Esophagus squamous epithelium (tissue), 5 donors: Measurements from ENCODE around the gene DAD1. TPM values are rescaled to one million over a fixed set of nuclear protein-coding genes. Genes with fewer than 3 reads are reported as not detected.

Experiments used
- DNase-seq: peaks from one replicate; lab custom pipeline; 2025; lab: John Stamatoyannopoulos, UW
- H3K27ac ChIP-seq, 4 donors: fragments of 200-600 bp; sonication (generic); one replicate each; pipeline ENCODE4 v1.5.1; 2016 to 2019; ENCODE audit warnings: mild to moderate bottlenecking in 1 of 4
- H3K27me3 ChIP-seq, 4 donors: fragments of 200-600 bp; sonication (generic); 1 replicate in 3 of 4; 2 replicates in 1 of 4; pipeline versions ENCODE4 v1.5.1 to v1.6.0; 2017 to 2021; ENCODE audit warnings: antibody characterized with exemption in 1 of 4
- H3K36me3 ChIP-seq, 3 donors: fragments of 200-600 bp; sonication (generic); one replicate each; pipeline ENCODE4 v1.5.1; 2016 to 2019
- H3K4me1 ChIP-seq, 3 donors: fragments of 200-600 bp; sonication (generic); one replicate each; pipeline ENCODE4 v1.5.1; 2017 to 2019
- H3K4me3 ChIP-seq, 4 donors: fragments of 200-600 bp; sonication (generic); 1 replicate in 3 of 4; 2 replicates in 1 of 4; pipeline ENCODE4 v1.5.1; 2016 to 2019; ENCODE audit warnings: mild to moderate bottlenecking in 2 of 4, moderate library complexity in 1 of 4
- H3K9me3 ChIP-seq, 3 donors: fragments of 200-600 bp; sonication (generic); one replicate each; pipeline ENCODE4 v1.5.1; 2016 to 2019
- POLR2A ChIP-seq, 4 donors: fragments of 450-650 bp; IDR thresholded peaks; one replicate each; pipeline ENCODE4 v1.6.1; 2017; ENCODE audit warnings: antibody characterized with exemption in 4 of 4, mild to moderate bottlenecking in 4 of 4, moderate library complexity in 3 of 4
- WGBS, 2 donors: methylation state at CpG; one replicate each; pipeline ENCODE4 v1.1.5; 2018; 5-methylcytosine and 5-hydroxymethylcytosine counted together
- intact Hi-C: fragments of 100-400 bp; cut with DNase I; formaldehyde crosslinking; loops from one replicate; pipeline ENCODE4 v1.15.0; 2022
- total RNA-seq, 4 donors: library from RNA; depleted of rRNA; stranded (reverse); fragments of >200 nt; gene quantifications; one replicate each; pipeline ENCODE4 v1.1.0, GENCODE V29; 2016
- TF ChIP-seq, protein P1 (sequence below), 6 experiments: fragments of 450-650 bp in 4 of 6; fragments of 200-600 bp in 2 of 6; sonication (generic) in 2 of 6; IDR thresholded peaks; one replicate each; pipeline ENCODE4 v1.5.1; 2016 to 2019; ENCODE audit warnings: antibody characterized with exemption in 6 of 6, mild to moderate bottlenecking in 4 of 6, moderate library complexity in 4 of 6
- donor health status: DM: yes; HTN: yes; CAD: no.

DAD1 gene
- total RNA-seq, 4 donors from 2014 or later = 174 to 280 (median 225) TPM

DNA sequence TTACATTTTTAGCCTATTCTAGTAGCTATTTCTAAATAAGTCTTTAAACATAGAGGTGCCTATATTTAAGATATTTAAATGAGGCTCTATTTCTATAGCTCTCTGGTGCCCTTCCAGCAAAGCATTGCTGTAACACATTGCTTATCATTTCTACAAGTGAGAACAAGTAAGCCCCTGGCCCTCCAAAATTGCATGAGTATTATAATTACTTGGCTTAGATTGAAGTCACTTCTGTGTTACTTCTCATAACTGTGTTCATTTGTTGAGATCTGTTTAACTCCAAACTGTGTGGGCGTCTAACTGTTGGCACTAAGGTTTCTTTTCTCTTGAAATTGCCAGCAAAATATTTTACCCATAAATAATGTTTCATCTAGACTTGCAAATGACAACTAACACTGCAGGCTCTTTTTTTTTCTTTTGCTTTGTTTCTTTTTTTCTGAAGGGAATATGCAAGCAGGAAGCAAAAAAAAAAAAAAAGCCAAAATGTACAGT is 66.5 kb downstream of the DAD1 start:
- no peak overlapping the region for H3K4me3 ChIP-seq
- intact Hi-C loops = no loop called here
- DNase-seq = no peak
- no peaks in the 10 kb centered on the region for H3K36me3 ChIP-seq
- TF ChIP-seq, protein P1, sequence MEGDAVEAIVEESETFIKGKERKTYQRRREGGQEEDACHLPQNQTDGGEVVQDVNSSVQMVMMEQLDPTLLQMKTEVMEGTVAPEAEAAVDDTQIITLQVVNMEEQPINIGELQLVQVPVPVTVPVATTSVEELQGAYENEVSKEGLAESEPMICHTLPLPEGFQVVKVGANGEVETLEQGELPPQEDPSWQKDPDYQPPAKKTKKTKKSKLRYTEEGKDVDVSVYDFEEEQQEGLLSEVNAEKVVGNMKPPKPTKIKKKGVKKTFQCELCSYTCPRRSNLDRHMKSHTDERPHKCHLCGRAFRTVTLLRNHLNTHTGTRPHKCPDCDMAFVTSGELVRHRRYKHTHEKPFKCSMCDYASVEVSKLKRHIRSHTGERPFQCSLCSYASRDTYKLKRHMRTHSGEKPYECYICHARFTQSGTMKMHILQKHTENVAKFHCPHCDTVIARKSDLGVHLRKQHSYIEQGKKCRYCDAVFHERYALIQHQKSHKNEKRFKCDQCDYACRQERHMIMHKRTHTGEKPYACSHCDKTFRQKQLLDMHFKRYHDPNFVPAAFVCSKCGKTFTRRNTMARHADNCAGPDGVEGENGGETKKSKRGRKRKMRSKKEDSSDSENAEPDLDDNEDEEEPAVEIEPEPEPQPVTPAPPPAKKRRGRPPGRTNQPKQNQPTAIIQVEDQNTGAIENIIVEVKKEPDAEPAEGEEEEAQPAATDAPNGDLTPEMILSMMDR (IDR thresholded peaks at IDR 0.05) = no peak
- WGBS, 2 donors = 20 to 35% methylated on average over 1 of the region's 1 CpG
- H3K9me3 ChIP-seq = no peaks in the 10 kb centered on the region
- peak overlapping the region in 3 of 4 donors; percentile 55 to 81 (median 73) for H3K27ac ChIP-seq
- peaks cover 24 to 92% (median 60%) of the 10 kb centered on the region in 3 donors for H3K4me1 ChIP-seq
- H3K27me3 ChIP-seq = no peaks in the 10 kb centered on the region

DNA sequence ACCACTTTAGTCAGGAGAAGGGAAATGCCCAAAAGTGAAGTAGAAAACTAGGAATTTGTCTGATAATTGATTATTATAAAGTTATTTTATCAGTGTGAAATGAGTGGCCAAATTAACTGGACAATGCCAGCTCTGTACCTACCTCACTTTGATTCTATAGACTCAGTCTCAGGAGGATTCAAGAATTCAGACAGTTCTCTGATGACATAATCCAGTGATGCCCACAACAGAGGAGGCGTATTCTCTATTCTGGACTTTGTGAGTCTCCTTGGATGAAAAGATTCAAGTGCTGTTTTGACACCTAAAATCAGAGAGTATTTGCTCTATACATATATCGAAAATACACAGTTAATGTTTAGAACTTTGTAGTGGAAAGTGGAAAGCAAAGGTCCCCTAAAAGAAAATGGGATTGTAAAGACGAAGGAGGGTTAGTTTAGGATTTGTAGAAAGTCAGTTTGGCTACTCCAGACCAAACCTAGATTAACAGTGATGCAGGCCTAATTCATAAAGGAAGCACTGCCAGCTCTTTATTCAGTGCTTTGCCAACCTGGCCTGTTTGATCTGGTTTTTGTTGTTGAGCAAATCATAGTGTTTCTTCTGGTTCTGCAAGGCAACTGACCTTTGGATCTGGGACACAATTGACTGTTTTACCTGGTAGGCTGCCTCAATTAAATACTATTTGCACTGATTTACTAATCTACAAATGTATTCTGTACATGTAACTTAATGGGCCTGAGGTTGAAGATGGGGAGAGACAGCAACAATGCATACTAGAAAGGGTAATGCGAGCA is 67.4 kb downstream of the DAD1 start:
- peak overlapping the region; percentile 55 to 81 (median 72) for H3K27ac ChIP-seq
- H3K27me3 ChIP-seq = no peaks in the 10 kb centered on the region
- H3K4me3 ChIP-seq = no peak overlapping the region
- no peaks in the 10 kb centered on the region for H3K36me3 ChIP-seq
- no peak for TF ChIP-seq POLR2A (IDR thresholded peaks at IDR 0.05)
- TF ChIP-seq, protein P1 (IDR thresholded peaks at IDR 0.05) = no peak
- H3K9me3 ChIP-seq = no peaks in the 10 kb centered on the region
- no peak for DNase-seq
- intact Hi-C loops = no loop called here
- peaks cover 24 to 100% (median 68%) of the 10 kb centered on the region in 3 donors for H3K4me1 ChIP-seq
- 41 to 46% methylated on average over 4 of the region's 4 CpGs for whole genome bisulfite sequencing, 2 donors

DNA sequence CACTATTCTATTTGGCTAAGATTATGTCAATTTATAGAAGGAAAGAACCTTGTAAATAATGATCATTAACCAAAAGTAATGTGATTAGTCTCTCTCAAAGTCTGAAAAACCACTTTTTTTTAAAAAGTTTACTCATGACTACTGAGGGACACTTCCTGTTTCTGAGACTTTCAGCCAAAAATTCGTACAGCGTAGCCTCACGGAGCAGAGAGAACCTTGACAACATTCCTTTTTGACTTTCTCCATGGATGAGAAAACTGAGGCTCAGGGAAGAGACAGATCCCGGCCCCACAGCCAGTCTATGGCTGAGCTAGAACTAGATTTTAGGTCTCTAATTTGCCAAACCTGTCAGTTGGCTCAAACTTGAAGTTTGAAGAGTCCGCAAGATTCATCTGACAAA is 68.2 kb downstream of the DAD1 start:
- Histone ChIP-seq H3K4me3 (no peak overlapping the region), H3K4me1 (peaks cover 24 to 100% (median 76%) of the 10 kb centered on the region in 3 donors), H3K27me3 (no peaks in the 10 kb centered on the region), H3K36me3 (no peaks in the 10 kb centered on the region), H3K9me3 (no peaks in the 10 kb centered on the region), H3K27ac (peak overlapping the region; percentile 55 to 81 (median 72))
- TF ChIP-seq, protein P1 (IDR thresholded peaks at IDR 0.05) = no peak
- no peak for TF ChIP-seq POLR2A (IDR thresholded peaks at IDR 0.05)
- WGBS, 2 donors = 21 to 45% methylated on average over 5 of the region's 5 CpGs
- intact Hi-C loops = no loop called here
- no peak for DNase-seq

DNA sequence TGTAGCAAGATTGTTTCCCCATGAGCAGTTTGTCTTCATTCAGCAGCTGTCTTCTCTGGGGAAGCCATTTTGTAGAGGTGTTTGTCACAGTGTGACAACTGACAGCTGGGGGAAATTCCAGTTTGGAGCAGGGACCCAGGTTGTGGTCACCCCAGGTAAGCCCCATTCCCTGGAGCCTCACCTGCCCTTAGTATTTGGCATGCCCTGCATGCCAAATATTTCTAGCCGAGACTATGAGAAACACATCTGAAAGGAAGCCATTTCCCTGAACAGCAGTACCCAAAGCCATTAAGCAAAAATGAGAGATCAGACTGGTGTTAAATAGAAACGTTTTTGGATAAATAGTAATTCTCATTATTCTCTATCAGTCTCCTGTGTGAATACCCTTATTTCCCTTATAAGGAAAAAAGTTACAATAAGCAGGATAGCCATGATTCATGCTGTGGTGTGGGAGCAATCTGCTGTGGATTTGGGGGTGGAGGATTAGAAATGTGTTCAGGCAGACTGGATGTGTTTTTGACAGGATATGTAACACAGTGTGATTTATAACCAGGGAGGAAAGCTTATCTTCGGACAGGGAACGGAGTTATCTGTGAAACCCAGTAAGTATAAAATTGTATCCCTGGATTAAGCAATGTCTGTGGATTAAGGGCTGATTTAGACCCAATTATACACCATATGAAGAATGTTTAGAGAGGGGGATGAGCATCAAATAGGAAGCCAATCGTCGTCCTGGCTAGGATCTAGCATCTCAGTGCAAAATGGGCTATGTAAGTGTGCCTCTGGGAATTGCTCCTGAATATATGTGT is 68.9 kb downstream of the DAD1 start:
- H3K27me3 ChIP-seq = no peaks in the 10 kb centered on the region
- H3K4me1 ChIP-seq = peaks cover 28 to 100% (median 76%) of the 10 kb centered on the region in 3 donors
- no peak for DNase-seq
- intact Hi-C loops = no loop called here
- H3K9me3 ChIP-seq = no peaks in the 10 kb centered on the region
- H3K4me3 ChIP-seq = no peak overlapping the region
- peak overlapping the region; percentile 71 to 81 (median 72) for H3K27ac ChIP-seq
- H3K36me3 ChIP-seq = no peaks in the 10 kb centered on the region
- TF ChIP-seq POLR2A (IDR thresholded peaks at IDR 0.05) = no peak
- TF ChIP-seq, protein P1 (IDR thresholded peaks at IDR 0.05) = no peak
- 13 to 24% methylated on average over 6 of the region's 6 CpGs for WGBS, 2 donors
